Measurements from ENCODE around the gene PRPS1. TPM values are rescaled to one million over a fixed set of nuclear protein-coding genes. Genes with fewer than 3 reads are reported as not detected.

The PRPS1 gene
- total RNA-seq, 1 donor: 30.4 TPM

DNA sequence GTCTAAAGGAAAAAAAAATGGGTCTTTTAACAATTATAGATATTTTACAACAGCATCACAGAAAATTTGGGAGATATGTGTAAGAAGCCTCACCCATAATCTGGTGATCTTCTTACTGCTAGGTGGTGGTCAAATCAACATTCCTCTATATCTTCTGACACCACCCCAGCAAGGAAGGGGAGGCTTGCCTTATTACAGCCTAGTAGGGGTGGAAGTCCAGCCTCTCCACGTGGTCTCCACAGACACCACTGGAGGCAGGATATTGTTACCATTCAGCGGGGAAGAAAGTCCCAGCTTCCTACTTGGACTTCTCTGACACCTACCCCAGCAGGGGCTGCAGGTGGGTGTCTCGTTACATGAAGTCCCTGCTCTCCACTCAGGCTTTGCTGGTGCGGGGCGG, 28.7 kb downstream of the PRPS1 start:
- TF ChIP-seq CTCF (IDR thresholded peaks at IDR 0.05; ENCODE audit: extremely low read depth, low read depth, low read length): no peak
- H4K20me1 ChIP-seq (ENCODE audit: insufficient read depth, low read length): peaks cover 3% of the 10 kb centered on the region
- H3K4me1 ChIP-seq (ENCODE audit: insufficient read depth, low read length): peaks cover 12% of the 10 kb centered on the region
- H3K79me2 ChIP-seq (ENCODE audit: insufficient read depth, low read length): no peaks in the 10 kb centered on the region
- H3K4me2 ChIP-seq (ENCODE audit: insufficient read depth, low read length): no peak overlapping the region
- no peak overlapping the region for H2AFZ ChIP-seq (ENCODE audit: low read length)
- H3K9me3 ChIP-seq (ENCODE audit: low read depth, low read length): no peaks in the 10 kb centered on the region
- no peaks in the 10 kb centered on the region for H3K36me3 ChIP-seq (ENCODE audit: insufficient read depth, low read length)
- DNase-seq (ENCODE audit: insufficient read length, low spot score, missing footprints): no peak
- H3K27ac ChIP-seq (ENCODE audit: low read depth, low read length): no peak overlapping the region
- H3K27me3 ChIP-seq (ENCODE audit: insufficient read depth, low read length): peaks cover 14% of the 10 kb centered on the region
- H3K4me3 ChIP-seq (ENCODE audit: insufficient read depth, low read length): no peak overlapping the region

DNA sequence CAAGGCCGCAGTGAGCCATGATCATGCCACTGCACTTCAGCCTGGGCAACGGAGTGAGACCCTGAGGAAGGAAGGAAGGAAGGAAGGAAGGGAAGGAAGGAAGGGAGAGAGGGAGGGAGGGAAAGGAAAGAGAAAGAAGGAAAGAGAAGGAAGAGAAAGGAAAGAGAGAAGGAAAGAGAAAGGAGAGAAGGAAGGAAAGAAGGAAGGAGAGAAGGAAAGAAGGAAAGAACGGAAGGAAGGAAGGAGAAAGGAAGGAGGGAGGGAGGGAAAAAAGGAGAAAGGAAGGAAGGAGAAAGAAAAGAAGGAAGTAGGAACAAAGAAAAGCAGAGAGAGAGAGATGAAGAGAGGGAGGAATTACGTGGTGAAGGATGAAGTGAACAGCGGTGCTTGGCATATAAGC, 30.4 kb downstream of the PRPS1 start:
- no peak for TF ChIP-seq CTCF (IDR thresholded peaks at IDR 0.05; ENCODE audit: extremely low read depth, low read depth, low read length)
- H3K36me3 ChIP-seq (ENCODE audit: insufficient read depth, low read length): no peaks in the 10 kb centered on the region
- no peaks in the 10 kb centered on the region for H3K9me3 ChIP-seq (ENCODE audit: low read depth, low read length)
- H4K20me1 ChIP-seq (ENCODE audit: insufficient read depth, low read length): peaks cover 3% of the 10 kb centered on the region
- no peaks in the 10 kb centered on the region for H3K79me2 ChIP-seq (ENCODE audit: insufficient read depth, low read length)
- no peak overlapping the region for H2AFZ ChIP-seq (ENCODE audit: low read length)
- H3K4me1 ChIP-seq (ENCODE audit: insufficient read depth, low read length): peaks cover 12% of the 10 kb centered on the region
- H3K4me2 ChIP-seq (ENCODE audit: insufficient read depth, low read length): no peak overlapping the region
- no peak for DNase-seq (ENCODE audit: insufficient read length, low spot score, missing footprints)
- no peak overlapping the region for H3K4me3 ChIP-seq (ENCODE audit: insufficient read depth, low read length)
- H3K27ac ChIP-seq (ENCODE audit: low read depth, low read length): no peak overlapping the region
- peaks cover 14% of the 10 kb centered on the region for H3K27me3 ChIP-seq (ENCODE audit: insufficient read depth, low read length)

GRCh38 chrX:107659286-107659685, 31.0 kb downstream of the PRPS1 start:
- DNase-seq (ENCODE audit: insufficient read length, low spot score, missing footprints): no peak
- Histone ChIP-seq H3K79me2 (ENCODE audit: insufficient read depth, low read length) (no peaks in the 10 kb centered on the region), H2AFZ (ENCODE audit: low read length) (no peak overlapping the region), H3K4me2 (ENCODE audit: insufficient read depth, low read length) (no peak overlapping the region), H4K20me1 (ENCODE audit: insufficient read depth, low read length) (peaks cover 3% of the 10 kb centered on the region), H3K27me3 (ENCODE audit: insufficient read depth, low read length) (peaks cover 14% of the 10 kb centered on the region), H3K4me3 (ENCODE audit: insufficient read depth, low read length) (no peak overlapping the region), H3K36me3 (ENCODE audit: insufficient read depth, low read length) (no peaks in the 10 kb centered on the region), H3K4me1 (ENCODE audit: insufficient read depth, low read length) (peaks cover 11% of the 10 kb centered on the region), H3K27ac (ENCODE audit: low read depth, low read length) (no peak overlapping the region), H3K9me3 (ENCODE audit: low read depth, low read length) (no peaks in the 10 kb centered on the region)
- no peak for TF ChIP-seq CTCF (IDR thresholded peaks at IDR 0.05; ENCODE audit: extremely low read depth, low read depth, low read length)

GRCh38 chrX:107659768-107660167, 31.5 kb downstream of the PRPS1 start:
- Histone ChIP-seq H3K9me3 (ENCODE audit: low read depth, low read length) (no peaks in the 10 kb centered on the region), H3K27ac (ENCODE audit: low read depth, low read length) (no peak overlapping the region), H4K20me1 (ENCODE audit: insufficient read depth, low read length) (peaks cover 3% of the 10 kb centered on the region), H3K4me3 (ENCODE audit: insufficient read depth, low read length) (no peak overlapping the region), H2AFZ (ENCODE audit: low read length) (no peak overlapping the region), H3K4me2 (ENCODE audit: insufficient read depth, low read length) (no peak overlapping the region), H3K79me2 (ENCODE audit: insufficient read depth, low read length) (no peaks in the 10 kb centered on the region), H3K27me3 (ENCODE audit: insufficient read depth, low read length) (peaks cover 14% of the 10 kb centered on the region), H3K4me1 (ENCODE audit: insufficient read depth, low read length) (peaks cover 8% of the 10 kb centered on the region), H3K36me3 (ENCODE audit: insufficient read depth, low read length) (no peaks in the 10 kb centered on the region)
- peak; percentile 58 for DNase-seq (ENCODE audit: insufficient read length, low spot score, missing footprints)
- peak; percentile 71 for TF ChIP-seq CTCF (IDR thresholded peaks at IDR 0.05; ENCODE audit: extremely low read depth, low read depth, low read length)
